HG03469 (cell line): ENCODE data around the gene ZNF396.

Experiments used
- ATAC-seq: cut with Tn5 transposase; IDR thresholded peaks from one replicate; pipeline ENCODE4 v1.9.1; 2021; ENCODE audit warnings: mild to moderate bottlenecking, moderate library complexity, moderate number of reproducible peaks; ENCODE audit not compliant: unreplicated experiment

Gene ZNF396

GRCh38 chr18:35386600-35387100 is 9.5 kb upstream of the ZNF396 start:
- peak; percentile 71 for ATAC-seq

- no peak for ATAC-seq
Observed at GRCh38 chr18:35383136-35383535, 6.0 kb upstream of the ZNF396 start.

GRCh38 chr18:35379421-35379820 is 2.3 kb upstream of the ZNF396 start:
- no peak for ATAC-seq

GRCh38 chr18:35378574-35378896 is 1.4 kb upstream of the ZNF396 start:
- ATAC-seq = no peak

DNA sequence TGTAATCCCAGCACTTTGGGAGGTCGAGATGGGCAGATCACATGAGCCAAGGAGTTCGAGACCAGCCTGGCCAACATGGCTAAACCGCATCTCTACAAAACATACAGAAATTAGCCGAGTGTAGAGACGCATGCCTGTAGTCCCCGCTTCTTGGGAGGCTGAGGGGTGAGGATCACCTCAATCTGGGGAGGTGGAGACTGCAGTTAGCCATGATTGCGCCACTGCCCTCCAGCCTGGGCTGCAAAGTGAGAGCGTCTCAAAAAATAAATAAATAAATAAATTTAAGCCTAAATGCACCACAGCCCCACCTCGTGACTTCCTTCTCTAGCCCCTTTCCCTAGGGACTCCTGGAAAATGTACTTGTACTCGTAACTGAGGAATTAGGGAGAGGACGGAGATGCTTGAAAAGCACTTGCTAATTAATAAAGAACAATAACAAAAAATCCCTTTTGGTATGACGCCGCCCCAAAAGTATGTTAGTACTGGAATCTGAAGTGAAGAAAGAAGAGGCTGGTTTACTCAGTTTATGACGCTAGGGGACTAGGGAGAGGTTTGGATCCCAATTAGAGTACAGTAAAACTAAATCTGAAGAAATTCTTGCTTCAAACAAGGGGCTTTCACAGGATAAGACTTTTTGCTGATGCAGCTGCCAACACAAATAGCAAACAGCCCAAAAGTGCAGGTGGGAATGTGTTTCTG is 887 bp upstream of the ZNF396 start:
- ATAC-seq = no peak

DNA sequence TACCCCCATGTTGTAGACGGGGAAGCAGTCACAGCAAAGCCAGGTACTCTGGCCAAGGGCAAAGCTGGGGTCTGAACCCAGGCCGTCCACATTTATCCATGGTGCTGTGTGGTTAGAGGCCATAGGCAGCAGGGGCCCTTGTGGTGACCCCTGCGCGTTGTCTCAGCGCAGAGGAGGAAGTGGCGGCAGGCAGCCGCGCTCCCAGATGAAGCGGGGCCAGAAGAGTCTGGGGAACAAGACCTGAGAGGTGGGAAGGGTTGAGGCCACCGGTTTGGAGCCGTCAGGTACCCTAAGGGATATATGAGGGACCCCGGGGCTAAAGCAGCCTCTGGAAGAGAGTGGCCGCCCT is 770 bp downstream of the ZNF396 start:
- no peak for ATAC-seq

GRCh38 chr18:35374708-35375107 is 2.4 kb downstream of the ZNF396 start:
- ATAC-seq = no peak

- ATAC-seq = no peak
Observed at GRCh38 chr18:35371412-35372195, 5.5 kb downstream of the ZNF396 start.

DNA sequence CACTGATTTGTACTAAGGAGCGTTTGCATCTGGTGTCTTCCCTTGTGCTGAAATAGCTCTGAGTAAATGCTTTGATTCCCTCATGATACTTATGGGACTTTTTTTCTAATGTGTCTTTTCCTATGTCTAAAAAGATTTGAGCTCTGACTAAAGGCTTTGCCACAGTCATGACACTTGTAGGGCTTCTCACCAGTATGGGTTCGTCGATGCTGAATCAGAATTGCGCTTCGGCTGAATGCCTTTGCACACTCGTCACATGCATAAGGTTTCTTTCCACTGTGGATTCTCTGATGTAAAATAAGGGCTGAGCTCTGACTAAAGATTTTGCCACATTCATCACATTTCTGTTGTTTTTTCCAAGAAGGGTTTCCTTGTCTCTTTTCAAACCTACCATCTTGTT is 8.0 kb downstream of the ZNF396 start:
- ATAC-seq = no peak

DNA sequence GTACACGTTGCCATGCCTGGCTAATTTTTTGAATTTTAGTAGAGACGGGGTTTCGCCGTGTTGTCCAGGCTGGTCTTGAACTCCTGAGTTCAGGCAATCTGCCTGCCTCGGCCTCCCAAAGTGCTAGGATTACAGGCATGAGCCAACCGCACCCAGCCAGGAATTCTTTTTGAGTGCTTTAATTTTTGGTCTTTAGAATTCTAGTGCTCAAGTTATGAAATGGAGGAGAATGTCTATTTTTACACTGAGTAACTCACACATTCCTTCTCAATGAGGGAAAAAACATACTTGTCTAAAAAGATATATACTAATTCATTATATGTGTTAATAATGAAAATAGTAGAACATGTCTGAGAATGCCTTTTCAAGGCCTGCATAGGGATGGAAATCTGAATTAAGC is 8.5 kb downstream of the ZNF396 start:
- ATAC-seq = no peak

DNA sequence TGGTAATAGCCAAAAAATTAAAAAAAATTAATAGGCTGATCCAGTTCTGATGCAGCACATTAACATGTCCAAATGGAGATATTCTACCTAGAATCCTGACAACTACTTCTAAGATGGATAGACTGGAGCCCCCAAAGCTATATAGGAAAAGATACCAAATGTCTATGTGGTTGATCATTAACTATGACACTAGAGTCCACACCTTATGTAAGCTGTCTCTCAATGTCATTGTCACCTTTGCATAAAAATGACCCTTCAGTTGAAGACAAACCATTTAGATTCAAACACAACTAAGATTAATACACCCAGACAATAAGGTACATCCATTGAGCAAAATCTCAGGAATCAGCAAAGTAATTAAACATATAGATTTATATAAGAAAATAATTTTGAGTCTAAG is 14.6 kb downstream of the ZNF396 start:
- no peak for ATAC-seq

DNA sequence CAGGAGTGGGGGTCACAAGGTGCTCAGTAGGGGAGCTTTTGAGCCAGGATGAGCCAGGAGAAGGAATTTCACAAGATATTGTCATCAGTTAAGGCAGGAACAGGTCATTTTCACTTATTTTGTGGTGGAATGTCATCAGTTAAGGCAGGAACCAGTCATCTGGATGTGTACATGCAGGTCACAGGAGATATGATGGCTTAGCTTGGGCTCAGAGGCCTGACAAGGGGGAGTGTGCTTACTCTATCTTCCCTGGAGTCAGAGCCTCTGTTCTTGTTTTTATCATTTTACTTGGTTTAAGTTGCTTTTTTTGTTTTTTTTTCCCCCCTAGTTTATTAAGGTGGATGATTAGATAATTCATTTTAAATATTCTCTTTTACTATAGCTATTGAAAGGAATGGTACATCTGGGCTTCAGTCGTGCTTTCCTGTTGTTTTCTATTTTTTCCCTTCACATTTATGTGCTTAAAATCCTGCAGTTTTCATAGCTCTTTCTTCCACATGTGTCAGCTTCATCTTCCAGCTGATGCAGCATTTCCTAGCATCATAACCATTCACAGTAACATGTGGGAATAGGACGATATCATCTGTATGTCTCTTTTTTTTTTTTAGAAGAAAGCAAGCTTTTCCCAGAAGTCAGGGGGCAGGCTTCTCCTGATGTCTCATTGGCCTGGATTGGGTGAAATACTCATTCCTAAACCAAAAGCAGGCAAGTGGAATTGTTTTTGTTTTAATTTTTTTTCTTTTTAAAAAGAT is 15.4 kb downstream of the ZNF396 start:
- no peak for ATAC-seq

- ATAC-seq = peak; percentile 99
Observed at GRCh38 chr18:35355140-35355618, 22.0 kb downstream of the ZNF396 start.

- no peak for ATAC-seq
Observed at GRCh38 chr18:35352778-35353177, 24.4 kb downstream of the ZNF396 start.

DNA sequence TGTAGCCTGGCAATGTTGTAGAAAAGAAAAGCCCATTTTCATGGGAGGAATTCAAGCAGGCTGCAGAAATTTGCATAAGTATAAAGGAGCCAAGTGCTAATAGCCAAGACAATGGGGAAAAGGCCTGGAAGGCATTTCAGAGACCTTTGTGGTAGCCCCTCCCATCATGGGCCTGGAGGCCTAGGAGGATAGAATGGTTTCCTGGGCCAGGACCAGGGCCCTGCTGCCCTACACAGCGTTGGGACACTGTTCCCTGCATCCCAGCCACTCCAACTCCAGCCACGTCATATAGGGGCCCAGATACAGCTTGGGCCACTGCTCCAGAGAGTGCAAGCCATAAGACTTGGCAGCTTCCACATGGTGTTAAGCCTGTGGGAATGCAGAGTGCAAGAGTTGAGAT is 24.9 kb downstream of the ZNF396 start:
- no peak for ATAC-seq

- ATAC-seq = no peak
Observed at GRCh38 chr18:35348001-35348400, 29.1 kb downstream of the ZNF396 start.

DNA sequence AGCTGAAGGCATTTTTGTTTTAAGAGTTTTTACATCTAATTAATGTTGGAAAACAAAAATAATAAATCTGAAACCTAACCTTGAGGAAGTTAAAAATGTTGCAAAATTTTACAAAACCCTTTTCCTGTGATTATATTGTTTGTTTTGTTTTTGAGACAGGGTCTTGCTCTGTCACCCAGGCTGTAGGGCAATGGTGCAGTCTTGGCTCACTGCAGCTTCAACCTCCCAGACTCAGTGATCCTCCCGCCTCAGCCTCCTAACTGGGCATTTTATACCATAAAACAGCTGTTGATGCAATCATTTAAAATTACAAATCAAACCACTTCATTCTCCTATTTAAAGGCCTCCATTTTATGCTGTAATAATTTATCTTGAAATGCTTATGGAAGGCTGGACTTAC is 31.2 kb downstream of the ZNF396 start:
- no peak for ATAC-seq

DNA sequence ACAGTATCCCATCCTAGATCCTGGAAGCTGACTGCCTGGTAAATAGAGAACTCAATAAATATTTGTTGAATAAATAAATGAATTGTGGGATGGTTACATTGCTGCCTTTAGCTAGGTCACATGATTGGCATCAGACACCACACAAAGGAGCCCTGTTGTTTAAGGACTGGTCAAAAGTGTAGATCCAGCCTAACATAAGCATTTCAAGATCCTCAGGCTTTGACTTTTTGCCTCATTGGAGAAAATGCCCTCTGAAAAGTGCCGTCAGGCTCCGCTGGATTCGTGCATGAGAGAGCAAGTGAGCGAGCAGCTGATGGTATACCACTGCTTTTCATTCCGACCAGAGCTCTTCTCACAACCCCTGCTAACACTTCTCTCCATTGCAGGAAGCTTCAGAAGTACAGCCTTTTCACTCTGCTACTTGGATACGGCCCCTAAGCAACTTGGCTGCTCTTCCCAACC is 31.6 kb downstream of the ZNF396 start:
- ATAC-seq = peak; percentile 36

DNA sequence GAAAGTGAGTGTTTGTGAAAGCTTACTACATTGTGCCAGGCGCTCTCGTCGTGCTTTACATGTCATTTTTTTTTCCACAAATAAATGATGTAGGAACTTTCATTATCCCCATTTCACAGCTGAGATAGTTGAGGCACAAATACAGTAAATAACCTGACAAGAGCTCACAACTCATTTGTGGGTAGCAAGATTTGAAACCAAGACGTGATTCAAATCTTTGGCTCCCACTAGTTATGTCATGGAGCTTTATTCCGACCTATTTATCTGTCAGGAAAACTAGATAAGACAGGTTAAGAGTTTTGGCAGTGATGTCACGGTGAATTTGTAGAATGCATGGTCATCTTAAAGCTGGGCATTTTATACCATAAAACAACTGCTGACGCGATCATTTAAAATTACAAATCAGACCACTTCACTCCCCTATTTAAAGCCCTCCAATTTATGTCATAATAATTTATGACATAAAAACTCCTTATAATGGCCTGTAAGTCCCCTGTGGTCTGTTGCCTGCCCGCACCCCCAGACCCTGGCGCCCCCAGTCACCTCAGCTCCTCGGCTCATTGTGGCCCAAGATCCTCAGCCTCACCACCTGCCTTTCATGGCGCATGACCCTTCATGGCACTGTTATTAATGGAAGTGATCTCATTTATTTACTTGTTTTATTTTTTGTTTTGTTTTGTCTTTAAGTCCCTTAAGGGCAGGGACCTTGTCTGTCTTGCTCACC is 32.2 kb downstream of the ZNF396 start:
- ATAC-seq = no peak

GRCh38 chr18:35343936-35344735 is 33.0 kb downstream of the ZNF396 start, which contains the start of gene ZNF24:
ZNF24 (minus strand) TSS chr18:35344420; CDS start chr18:35340650, 3,770 bp downstream.
- ATAC-seq = peak; percentile 75
